ENCODE measurements around the gene MED13L. TPM values are rescaled to one million over a fixed set of nuclear protein-coding genes. Genes with fewer than 3 reads are reported as not detected.

MED13L gene
- polyA plus RNA-seq, 1 donor (not counting 4 experiments of a cell fraction or from before 2014, with no cell fraction given), result 31.7 TPM

DNA sequence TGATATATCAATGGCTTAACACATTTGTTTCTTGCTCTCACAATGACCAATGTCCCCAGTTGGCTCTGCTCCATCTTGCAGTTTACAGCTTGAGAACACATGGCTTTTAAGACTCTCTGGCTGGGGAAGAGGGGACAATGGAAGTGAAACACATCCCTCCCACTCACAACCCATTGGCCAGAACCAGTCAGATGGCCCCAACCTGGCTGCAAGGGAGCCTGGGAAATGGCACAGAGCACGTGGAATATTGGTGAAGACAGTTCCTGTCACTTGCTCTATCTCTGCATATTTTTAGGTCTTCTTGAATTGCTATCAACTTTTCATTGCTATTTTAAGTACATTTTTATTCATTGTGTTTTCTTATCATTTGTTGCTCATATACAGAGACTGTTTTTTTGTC, 345.4 kb downstream of the MED13L start:
- TF ChIP-seq, protein P1, sequence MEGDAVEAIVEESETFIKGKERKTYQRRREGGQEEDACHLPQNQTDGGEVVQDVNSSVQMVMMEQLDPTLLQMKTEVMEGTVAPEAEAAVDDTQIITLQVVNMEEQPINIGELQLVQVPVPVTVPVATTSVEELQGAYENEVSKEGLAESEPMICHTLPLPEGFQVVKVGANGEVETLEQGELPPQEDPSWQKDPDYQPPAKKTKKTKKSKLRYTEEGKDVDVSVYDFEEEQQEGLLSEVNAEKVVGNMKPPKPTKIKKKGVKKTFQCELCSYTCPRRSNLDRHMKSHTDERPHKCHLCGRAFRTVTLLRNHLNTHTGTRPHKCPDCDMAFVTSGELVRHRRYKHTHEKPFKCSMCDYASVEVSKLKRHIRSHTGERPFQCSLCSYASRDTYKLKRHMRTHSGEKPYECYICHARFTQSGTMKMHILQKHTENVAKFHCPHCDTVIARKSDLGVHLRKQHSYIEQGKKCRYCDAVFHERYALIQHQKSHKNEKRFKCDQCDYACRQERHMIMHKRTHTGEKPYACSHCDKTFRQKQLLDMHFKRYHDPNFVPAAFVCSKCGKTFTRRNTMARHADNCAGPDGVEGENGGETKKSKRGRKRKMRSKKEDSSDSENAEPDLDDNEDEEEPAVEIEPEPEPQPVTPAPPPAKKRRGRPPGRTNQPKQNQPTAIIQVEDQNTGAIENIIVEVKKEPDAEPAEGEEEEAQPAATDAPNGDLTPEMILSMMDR (optimal IDR thresholded peaks at IDR 0.05 in 1 of 3, IDR thresholded peaks at IDR 0.05 in 1 of 3, conservative IDR thresholded peaks at IDR 0.05 in 1 of 3; ENCODE audit: extremely low read depth in 1 of 3, insufficient read depth in 2 of 3, low read length in 3 of 3), result no peak
- TF ChIP-seq EZH2 (IDR thresholded peaks at IDR 0.05; ENCODE audit: low read length), result no peak
- no peaks in the 10 kb centered on the region for H3K9me1 ChIP-seq (ENCODE audit: control insufficient read depth, extremely low read depth, insufficient read depth, low read length)
- H3K4me3 ChIP-seq (ENCODE audit: control insufficient read depth in 2 of 3, extremely low read depth in 1 of 3, insufficient read depth in 2 of 3, low read depth in 1 of 3, low read length in 3 of 3), result no peak overlapping the region
- H3K27ac ChIP-seq (ENCODE audit: control insufficient read depth, insufficient read depth, low read length), result no peak overlapping the region
- no peak for FAIRE-seq
- H3K36me3 ChIP-seq (ENCODE audit: control insufficient read depth in 2 of 2, extremely low read depth in 1 of 2, insufficient read depth in 2 of 2, low read length in 2 of 2), result no peaks in the 10 kb centered on the region
- no peaks in the 10 kb centered on the region for H3K9me3 ChIP-seq (ENCODE audit: control insufficient read depth, low read depth, low read length)
- dilution Hi-C loops (cut with MboI; ENCODE audit: extremely low pct_ligation_motif_present, low sequenced_read_pairs), result no loop called here
- peaks cover 2% of the 10 kb centered on the region for H3K4me1 ChIP-seq (ENCODE audit: control insufficient read depth, extremely low read depth, insufficient read depth, low read length)
- no peak overlapping the region for H3K4me2 ChIP-seq (ENCODE audit: control insufficient read depth, extremely low read depth, insufficient read depth, low read depth, low read length)
- no peak overlapping the region for H2AFZ ChIP-seq (ENCODE audit: control insufficient read depth, low read length)
- no peaks in the 10 kb centered on the region for H3K79me2 ChIP-seq (ENCODE audit: control insufficient read depth, insufficient read depth, low read length)
- H3K9ac ChIP-seq (ENCODE audit: control insufficient read depth, extremely low read depth, insufficient read depth, low read length), result no peak overlapping the region
- peaks cover 5% of the 10 kb centered on the region for H3K27me3 ChIP-seq (ENCODE audit: control insufficient read depth, extremely low read depth, insufficient read depth, low read length)
- no peaks in the 10 kb centered on the region for H4K20me1 ChIP-seq (ENCODE audit: control insufficient read depth, extremely low read depth, insufficient read depth, low read length)
- no peak for DNase-seq (ENCODE audit: low read depth, low spot score)

DNA sequence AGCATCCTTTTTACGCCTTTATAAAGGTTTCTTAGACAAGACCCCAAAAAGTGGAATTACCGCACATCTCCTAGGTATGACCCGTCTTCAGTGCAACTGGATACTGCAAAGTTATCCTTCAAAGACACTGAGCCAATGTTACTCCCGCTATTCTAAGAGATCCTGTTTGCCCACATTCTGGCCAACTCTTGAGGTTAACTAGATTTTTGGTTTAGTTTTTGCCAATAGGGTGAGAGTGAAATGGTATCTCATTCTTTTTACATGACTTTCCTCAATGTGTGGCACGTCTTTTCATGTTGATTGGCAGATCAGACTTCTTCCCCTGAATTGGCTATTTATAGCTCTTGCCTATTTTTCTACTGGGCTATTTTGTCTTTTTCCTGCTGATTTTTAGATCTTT, 347.2 kb downstream of the MED13L start:
- no peaks in the 10 kb centered on the region for H3K79me2 ChIP-seq (ENCODE audit: control insufficient read depth, insufficient read depth, low read length)
- dilution Hi-C loops (cut with MboI; ENCODE audit: extremely low pct_ligation_motif_present, low sequenced_read_pairs), result no loop called here
- FAIRE-seq (no peak), DNase-seq (ENCODE audit: low read depth, low spot score) (no peak)
- TF ChIP-seq, protein P1 (optimal IDR thresholded peaks at IDR 0.05 in 1 of 3, IDR thresholded peaks at IDR 0.05 in 1 of 3, conservative IDR thresholded peaks at IDR 0.05 in 1 of 3; ENCODE audit: extremely low read depth in 1 of 3, insufficient read depth in 2 of 3, low read length in 3 of 3), result no peak
- TF ChIP-seq EZH2 (IDR thresholded peaks at IDR 0.05; ENCODE audit: low read length), result no peak
- no peaks in the 10 kb centered on the region for H3K9me3 ChIP-seq (ENCODE audit: control insufficient read depth, low read depth, low read length)
- H3K4me2 ChIP-seq (ENCODE audit: control insufficient read depth, extremely low read depth, insufficient read depth, low read depth, low read length), result no peak overlapping the region
- no peak overlapping the region for H3K27ac ChIP-seq (ENCODE audit: control insufficient read depth, insufficient read depth, low read length)
- H3K36me3 ChIP-seq (ENCODE audit: control insufficient read depth in 2 of 2, extremely low read depth in 1 of 2, insufficient read depth in 2 of 2, low read length in 2 of 2), result no peaks in the 10 kb centered on the region
- no peaks in the 10 kb centered on the region for H4K20me1 ChIP-seq (ENCODE audit: control insufficient read depth, extremely low read depth, insufficient read depth, low read length)
- peaks cover 2% of the 10 kb centered on the region for H3K4me1 ChIP-seq (ENCODE audit: control insufficient read depth, extremely low read depth, insufficient read depth, low read length)
- H3K27me3 ChIP-seq (ENCODE audit: control insufficient read depth, extremely low read depth, insufficient read depth, low read length), result peaks cover 5% of the 10 kb centered on the region
- no peaks in the 10 kb centered on the region for H3K9me1 ChIP-seq (ENCODE audit: control insufficient read depth, extremely low read depth, insufficient read depth, low read length)
- H2AFZ ChIP-seq (ENCODE audit: control insufficient read depth, low read length), result no peak overlapping the region
- no peak overlapping the region for H3K4me3 ChIP-seq (ENCODE audit: control insufficient read depth in 2 of 3, extremely low read depth in 1 of 3, insufficient read depth in 2 of 3, low read depth in 1 of 3, low read length in 3 of 3)
- no peak overlapping the region for H3K9ac ChIP-seq (ENCODE audit: control insufficient read depth, extremely low read depth, insufficient read depth, low read length)

Data from keratinocyte (primary cell).